AG20443 (cell line): ENCODE results near the gene NIT1.
A peak's percentile ranks its signal among the peaks of the same experiment; 100 is the strongest.

Source experiments
- DNase-seq: peaks from one replicate; pipeline ENCODE4 v3.0.0; 2012; ENCODE audit warnings: low spot score, mixed read lengths

The NIT1 gene

GRCh38 chr1:161084597-161084988 is 33.3 kb upstream of the NIT1 start:
- no peak for DNase-seq

GRCh38 chr1:161085165-161085564 is 32.7 kb upstream of the NIT1 start:
- no peak for DNase-seq

GRCh38 chr1:161086457-161086856 is 31.4 kb upstream of the NIT1 start:
- DNase-seq = no peak

GRCh38 chr1:161088587-161089110 is 29.3 kb upstream of the NIT1 start:
- DNase-seq = peak; percentile 67

GRCh38 chr1:161089251-161089924 is 28.5 kb upstream of the NIT1 start, which contains the start of gene NECTIN4:
NECTIN4 (minus strand) TSS chr1:161089558; CDS start chr1:161089296, 262 bp downstream.
- no peak for DNase-seq

- no peak for DNase-seq
Measured at GRCh38 chr1:161089938-161090337, 28.0 kb upstream of the NIT1 start.

- no peak for DNase-seq
Measured at GRCh38 chr1:161090617-161091016, 27.3 kb upstream of the NIT1 start.

GRCh38 chr1:161091093-161091492 is 26.8 kb upstream of the NIT1 start:
- no peak for DNase-seq

GRCh38 chr1:161091796-161092507 is 26.0 kb upstream of the NIT1 start:
- DNase-seq = no peak

- no peak for DNase-seq
Measured at GRCh38 chr1:161092621-161093028, 25.3 kb upstream of the NIT1 start.

GRCh38 chr1:161094481-161094880 is 23.4 kb upstream of the NIT1 start:
- no peak for DNase-seq

GRCh38 chr1:161095230-161095629 is 22.7 kb upstream of the NIT1 start:
- no peak for DNase-seq

GRCh38 chr1:161096015-161096414 is 21.9 kb upstream of the NIT1 start:
- no peak for DNase-seq

- peak; percentile 75 for DNase-seq
Measured at GRCh38 chr1:161096530-161096929, 21.4 kb upstream of the NIT1 start.

GRCh38 chr1:161098210-161099068 is 19.5 kb upstream of the NIT1 start, which contains the start of gene KLHDC9:
KLHDC9 (plus strand) TSS chr1:161098361; CDS start chr1:161098536, 175 bp downstream.
- DNase-seq = peak; percentile 85

GRCh38 chr1:161099090-161099802 is 18.7 kb upstream of the NIT1 start:
- no peak for DNase-seq

- no peak for DNase-seq
Measured at GRCh38 chr1:161100556-161100955, 17.3 kb upstream of the NIT1 start.

- DNase-seq = no peak
Measured at GRCh38 chr1:161106431-161106830, 11.5 kb upstream of the NIT1 start.

GRCh38 chr1:161111117-161111516 is 6.8 kb upstream of the NIT1 start:
- no peak for DNase-seq

GRCh38 chr1:161111527-161111926 is 6.4 kb upstream of the NIT1 start:
- no peak for DNase-seq

GRCh38 chr1:161113915-161114314 is 4.0 kb upstream of the NIT1 start:
- no peak for DNase-seq

- no peak for DNase-seq
Measured at GRCh38 chr1:161114556-161114955, 3.3 kb upstream of the NIT1 start.
